ENCODE measurements around the gene IFNLR1. TPM values are rescaled to one million over a fixed set of nuclear protein-coding genes. Genes with fewer than 3 reads are reported as not detected.

Gene IFNLR1
- total and polyA plus RNA-seq, 9 of the 15 experiments (the other 6 are each of a cell fraction or from before 2014, with no cell fraction given), result not detected

DNA sequence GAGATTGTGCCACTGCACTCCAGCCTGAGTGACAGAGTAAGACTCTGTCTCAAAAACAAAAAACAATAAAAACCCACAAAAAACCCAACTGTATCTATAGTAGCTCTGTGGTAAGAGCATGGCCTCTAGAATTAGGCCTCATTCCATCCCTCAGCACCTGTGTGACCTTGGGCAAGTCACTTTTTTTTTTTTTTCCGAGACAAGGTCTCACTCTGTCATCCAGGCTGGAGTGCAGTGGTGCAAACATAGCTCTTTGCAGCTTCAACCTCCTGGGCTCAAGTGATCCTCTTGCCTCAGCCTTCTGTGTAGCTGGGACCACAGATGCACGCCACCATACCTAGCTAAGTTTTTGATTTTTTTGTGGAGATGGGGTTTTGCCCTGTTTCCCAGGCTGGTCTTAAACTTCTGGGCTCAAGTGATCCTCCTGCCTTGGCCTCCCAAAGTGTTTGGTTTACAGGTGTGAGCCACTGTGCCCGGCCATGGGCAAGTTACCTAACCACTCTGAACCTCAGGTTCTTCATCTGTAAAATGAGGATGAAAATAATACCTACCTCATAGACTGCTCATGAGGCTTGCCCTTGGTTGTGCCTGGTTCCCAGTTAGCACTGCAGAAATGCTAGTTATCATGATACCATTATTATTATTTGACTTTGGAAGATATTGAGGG lies 59.8 kb downstream of the IFNLR1 start:
- Histone ChIP-seq H3K79me2 (ENCODE audit: control insufficient read depth, insufficient read depth, low read length) (no peaks in the 10 kb centered on the region), H3K36me3 (ENCODE audit: control insufficient read depth, insufficient read depth, low read length) (no peaks in the 10 kb centered on the region), H3K27ac (ENCODE audit: extremely low read depth, low read depth, low read length) (no peak overlapping the region), H3K27me3 (ENCODE audit: control insufficient read depth in 2 of 2, insufficient read depth in 2 of 2, low read length in 2 of 2) (peaks cover 3 to 23% of the 10 kb centered on the region in 2 experiments; a peak in 3 of 5 replicates), H3K9me3 (replicated peaks; ENCODE audit: control insufficient read depth, insufficient read depth, low read depth, low read length) (no peaks in the 10 kb centered on the region), H3K9ac (ENCODE audit: insufficient read depth in 1 of 2, low read depth in 2 of 2, low read length in 2 of 2) (no peak overlapping the region), H3K4me3 (no peak overlapping the region), H2AFZ (ENCODE audit: low read depth, low read length) (no peak overlapping the region), H3K4me2 (ENCODE audit: insufficient read depth, low read length) (no peak overlapping the region), H4K20me1 (replicated peaks; ENCODE audit: control insufficient read depth, insufficient read depth, low read length) (peaks cover 3% of the 10 kb centered on the region; the same call in 1 of the 2 replicates), H3K4me1 (replicated peaks in 1 of 2; ENCODE audit: control insufficient read depth in 2 of 2, insufficient read depth in 2 of 2, low read length in 2 of 2) (no peaks in the 10 kb centered on the region), H3K9me1 (ENCODE audit: control insufficient read depth, insufficient read depth, low read length) (no peaks in the 10 kb centered on the region)
- ATAC-seq, result no peak
- in situ Hi-C loops (cut with MboI) (no loop called here), intact Hi-C loops (cut with micrococcal nuclease) (no loop called here)
- ChIA-PET POLR2A (interaction anchor here (1.5 kb wide), 1 partner anchor 13 kb away, joined by 3 read pairs; no protein-coding TSS in a partner anchor), CTCF (ENCODE audit: low intra/inter-chr PET ratio) (no interaction called here)
- FAIRE-seq, result no peak
- no TSS peak for BruUV-seq (replicated peaks)
- no peak for DNase-seq (ENCODE audit: extremely low read depth in 1 of 4, low spot score in 3 of 4)
- WGBS (ENCODE audit: insufficient coverage, low coverage, missing lambda C conversion rate), result 2% methylated on average over 3 of the region's 3 CpGs
- TF ChIP-seq ZBTB49 (CRISPR knock-in tag; IDR thresholded peaks at IDR 0.05; ENCODE audit: borderline replicate concordance) (no peak), RCOR1 (IDR thresholded peaks at IDR 0.05; ENCODE audit: borderline replicate concordance in 1 of 2, low read depth in 2 of 2, low read length in 2 of 2) (no peak)
- TF ChIP-seq, protein P1, sequence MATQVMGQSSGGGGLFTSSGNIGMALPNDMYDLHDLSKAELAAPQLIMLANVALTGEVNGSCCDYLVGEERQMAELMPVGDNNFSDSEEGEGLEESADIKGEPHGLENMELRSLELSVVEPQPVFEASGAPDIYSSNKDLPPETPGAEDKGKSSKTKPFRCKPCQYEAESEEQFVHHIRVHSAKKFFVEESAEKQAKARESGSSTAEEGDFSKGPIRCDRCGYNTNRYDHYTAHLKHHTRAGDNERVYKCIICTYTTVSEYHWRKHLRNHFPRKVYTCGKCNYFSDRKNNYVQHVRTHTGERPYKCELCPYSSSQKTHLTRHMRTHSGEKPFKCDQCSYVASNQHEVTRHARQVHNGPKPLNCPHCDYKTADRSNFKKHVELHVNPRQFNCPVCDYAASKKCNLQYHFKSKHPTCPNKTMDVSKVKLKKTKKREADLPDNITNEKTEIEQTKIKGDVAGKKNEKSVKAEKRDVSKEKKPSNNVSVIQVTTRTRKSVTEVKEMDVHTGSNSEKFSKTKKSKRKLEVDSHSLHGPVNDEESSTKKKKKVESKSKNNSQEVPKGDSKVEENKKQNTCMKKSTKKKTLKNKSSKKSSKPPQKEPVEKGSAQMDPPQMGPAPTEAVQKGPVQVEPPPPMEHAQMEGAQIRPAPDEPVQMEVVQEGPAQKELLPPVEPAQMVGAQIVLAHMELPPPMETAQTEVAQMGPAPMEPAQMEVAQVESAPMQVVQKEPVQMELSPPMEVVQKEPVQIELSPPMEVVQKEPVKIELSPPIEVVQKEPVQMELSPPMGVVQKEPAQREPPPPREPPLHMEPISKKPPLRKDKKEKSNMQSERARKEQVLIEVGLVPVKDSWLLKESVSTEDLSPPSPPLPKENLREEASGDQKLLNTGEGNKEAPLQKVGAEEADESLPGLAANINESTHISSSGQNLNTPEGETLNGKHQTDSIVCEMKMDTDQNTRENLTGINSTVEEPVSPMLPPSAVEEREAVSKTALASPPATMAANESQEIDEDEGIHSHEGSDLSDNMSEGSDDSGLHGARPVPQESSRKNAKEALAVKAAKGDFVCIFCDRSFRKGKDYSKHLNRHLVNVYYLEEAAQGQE (IDR thresholded peaks at IDR 0.05; ENCODE audit: borderline replicate concordance), result no peak
- TF ChIP-seq, protein P1 (CRISPR knock-in tag; IDR thresholded peaks at IDR 0.05; ENCODE audit: low read depth), result no peak

Data from K562 (cell line).